Ramos (cell line): ENCODE measurements around the gene SGO1.
"Not testable (repeated sequence)": the region's sequence is repeated elsewhere in the genome, so short reads cannot be mapped to it uniquely, and the experiment has no call there.

Experiments
- in situ Hi-C: fragments of 300-500 bp; cut with MboI; formaldehyde crosslinking; loops from one replicate; pipeline ENCODE4 v1.14.3; 2022; ENCODE audit warnings: low sequenced_read_pairs; ENCODE audit not compliant: unreplicated experiment

The SGO1 gene

DNA sequence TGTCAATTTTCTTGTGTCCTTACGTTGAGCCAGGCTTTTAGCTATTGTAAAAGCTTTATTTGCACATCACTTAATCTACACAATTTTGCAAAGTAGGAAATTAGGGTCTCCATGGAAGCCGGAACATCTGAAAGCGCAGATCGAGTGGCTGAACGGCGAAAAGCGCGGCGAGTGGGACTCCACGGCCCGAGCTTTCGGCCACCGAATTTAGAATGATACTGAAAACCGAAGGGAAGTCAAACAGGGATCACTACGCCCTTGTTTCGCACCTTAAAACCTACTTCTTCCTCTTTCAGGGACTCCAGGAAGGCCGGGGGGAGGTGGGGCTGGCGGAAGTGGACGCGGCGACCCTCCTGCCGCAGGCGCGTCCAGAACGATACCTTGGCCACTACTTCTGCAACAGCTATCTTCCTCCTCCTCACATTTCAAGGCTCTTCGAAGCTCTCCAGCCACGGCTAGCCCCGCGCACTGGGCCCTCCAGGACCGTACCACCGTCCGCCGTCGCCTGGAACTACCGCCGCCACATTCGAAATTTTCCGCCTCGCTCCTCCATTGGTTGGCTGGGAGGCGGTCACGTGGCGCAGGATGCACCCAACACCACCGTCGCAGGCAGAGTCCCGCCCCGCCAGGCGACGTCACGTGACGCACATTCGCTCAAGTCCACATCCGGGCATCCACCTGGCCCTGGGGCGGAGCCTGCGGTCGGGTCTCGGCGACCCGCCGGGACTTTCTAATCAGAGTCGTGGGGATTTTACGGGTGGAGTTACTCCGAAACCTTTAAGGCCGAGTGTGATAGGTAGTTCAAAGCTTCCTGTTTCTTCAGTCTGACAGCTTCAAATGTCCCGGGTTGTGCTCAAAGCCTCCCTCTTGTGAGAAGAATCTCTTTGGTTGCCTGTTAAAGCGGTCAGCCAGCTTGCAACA lies at the start of gene SGO1:
SGO1 (minus strand) TSS at position 528 of the 921 bp plus-strand sequence. CDS start 2,179 bp downstream, outside the sequence.
- in situ Hi-C loops: loop anchor here (10.0 kb wide), 1 partner anchor 141 kb away; the partner anchor contains the start of gene KAT2B

DNA sequence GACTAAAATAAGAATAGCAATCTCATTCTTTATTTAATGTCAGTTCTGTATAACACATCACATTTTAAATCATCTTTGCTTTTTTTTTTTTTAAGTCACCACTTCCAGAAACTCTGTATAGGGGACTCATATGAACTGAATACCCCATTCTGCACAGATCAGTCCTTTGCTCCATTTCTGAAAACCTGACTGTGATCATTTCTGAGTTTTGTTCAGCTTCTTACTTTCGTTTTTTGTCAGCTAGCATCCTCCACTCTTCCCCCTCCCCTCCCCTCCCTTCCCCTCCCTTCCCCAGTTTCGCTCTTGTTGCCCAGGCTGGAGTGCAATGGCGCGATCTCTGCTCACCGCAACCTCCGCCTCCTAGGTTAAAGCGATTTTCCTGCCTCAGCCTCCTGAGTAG lies 49.8 kb upstream of the SGO1 start:
- in situ Hi-C loops: no loop called here

- in situ Hi-C loops: no loop called here
Observed at GRCh38 chr3:20232906-20233780, 47.1 kb upstream of the SGO1 start.

- in situ Hi-C loops: no loop called here
Observed at GRCh38 chr3:20230954-20231353, 44.9 kb upstream of the SGO1 start.

GRCh38 chr3:20225769-20226168 lies 39.8 kb upstream of the SGO1 start:
- in situ Hi-C loops: no loop called here

DNA sequence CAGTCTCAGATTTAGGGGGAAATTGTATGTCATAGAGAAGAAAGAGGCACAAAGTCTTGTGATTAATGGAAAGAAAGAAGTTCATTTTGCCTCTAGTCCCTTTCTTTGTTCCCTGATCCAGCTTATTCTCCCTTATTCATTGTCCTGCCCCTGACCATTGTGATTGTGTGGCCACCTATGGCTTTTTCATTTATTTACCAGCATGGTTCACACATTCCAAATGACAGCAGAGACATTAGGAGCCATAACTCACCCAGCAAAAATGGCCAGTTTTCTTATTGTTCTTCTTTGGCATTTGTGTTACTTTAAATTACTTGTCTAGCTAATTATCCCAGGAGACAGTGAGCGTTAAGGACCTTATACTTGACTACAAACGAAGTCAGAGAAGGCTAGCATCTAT lies 36.3 kb upstream of the SGO1 start:
- in situ Hi-C loops: no loop called here

GRCh38 chr3:20218215-20218614 lies 32.2 kb upstream of the SGO1 start:
- in situ Hi-C loops: no loop called here

- in situ Hi-C loops: no loop called here
Observed at GRCh38 chr3:20215636-20216035, 29.6 kb upstream of the SGO1 start.

GRCh38 chr3:20213491-20213890 lies 27.5 kb upstream of the SGO1 start:
- in situ Hi-C loops: not testable (repeated sequence)

DNA sequence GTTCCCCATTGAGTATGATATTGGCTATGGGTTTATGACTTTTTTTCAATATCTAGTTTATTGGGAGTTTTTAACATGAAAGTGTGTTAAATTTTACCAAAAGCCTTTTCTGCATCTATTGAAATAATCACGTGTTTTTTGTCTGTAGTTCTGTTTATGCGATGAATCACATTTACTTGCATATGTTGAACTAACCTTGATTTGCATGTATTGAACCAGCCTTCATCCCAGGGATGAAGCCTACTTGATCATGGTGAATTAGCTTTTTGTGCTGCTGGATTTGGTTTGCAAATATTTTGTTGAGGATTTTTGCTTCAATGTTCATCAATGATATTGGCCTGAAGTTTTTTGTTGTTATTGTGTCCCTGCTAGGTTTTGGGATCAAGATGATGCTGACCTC lies 21.9 kb upstream of the SGO1 start:
- in situ Hi-C loops: not testable (repeated sequence)

- in situ Hi-C loops: not testable (repeated sequence)
Observed at GRCh38 chr3:20205898-20206297, 19.9 kb upstream of the SGO1 start.

DNA sequence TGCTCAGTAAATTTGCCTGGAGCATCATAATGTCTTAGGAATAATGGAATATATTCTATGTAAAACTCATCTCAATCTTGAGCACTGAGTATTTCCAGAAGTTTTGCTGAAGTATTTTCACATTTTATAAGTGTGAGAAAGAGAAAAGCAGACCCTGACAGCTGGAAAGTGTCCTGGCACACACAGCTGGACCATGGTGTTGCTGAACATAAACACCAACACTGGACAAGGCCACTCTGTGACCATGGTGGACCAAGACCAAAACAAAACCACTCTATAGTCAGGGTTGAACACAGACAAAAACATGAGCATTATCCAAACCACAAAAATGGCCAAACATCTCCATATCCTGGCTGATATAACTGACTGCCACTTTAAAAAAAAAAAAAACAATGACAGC lies 15.1 kb upstream of the SGO1 start:
- in situ Hi-C loops: no loop called here

DNA sequence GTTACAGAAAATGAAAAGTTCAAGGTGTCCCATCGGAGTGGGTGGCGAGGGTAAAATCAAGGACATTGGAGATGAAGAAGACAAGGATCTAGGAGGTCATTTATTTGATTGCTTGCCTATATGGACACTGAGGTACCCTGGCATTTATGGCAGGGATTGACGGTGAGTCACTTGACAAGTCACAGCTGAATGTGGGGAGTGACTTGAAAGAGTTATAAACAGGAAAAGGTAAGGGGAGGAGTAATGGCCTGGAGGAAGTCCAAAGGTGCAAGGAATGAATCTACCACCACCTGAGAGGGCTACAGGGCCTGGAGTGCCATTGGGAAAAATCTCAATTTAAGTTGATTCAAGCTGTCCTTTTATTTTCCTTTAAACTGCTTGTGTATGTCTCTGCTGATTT lies 11.8 kb upstream of the SGO1 start:
- in situ Hi-C loops: no loop called here

DNA sequence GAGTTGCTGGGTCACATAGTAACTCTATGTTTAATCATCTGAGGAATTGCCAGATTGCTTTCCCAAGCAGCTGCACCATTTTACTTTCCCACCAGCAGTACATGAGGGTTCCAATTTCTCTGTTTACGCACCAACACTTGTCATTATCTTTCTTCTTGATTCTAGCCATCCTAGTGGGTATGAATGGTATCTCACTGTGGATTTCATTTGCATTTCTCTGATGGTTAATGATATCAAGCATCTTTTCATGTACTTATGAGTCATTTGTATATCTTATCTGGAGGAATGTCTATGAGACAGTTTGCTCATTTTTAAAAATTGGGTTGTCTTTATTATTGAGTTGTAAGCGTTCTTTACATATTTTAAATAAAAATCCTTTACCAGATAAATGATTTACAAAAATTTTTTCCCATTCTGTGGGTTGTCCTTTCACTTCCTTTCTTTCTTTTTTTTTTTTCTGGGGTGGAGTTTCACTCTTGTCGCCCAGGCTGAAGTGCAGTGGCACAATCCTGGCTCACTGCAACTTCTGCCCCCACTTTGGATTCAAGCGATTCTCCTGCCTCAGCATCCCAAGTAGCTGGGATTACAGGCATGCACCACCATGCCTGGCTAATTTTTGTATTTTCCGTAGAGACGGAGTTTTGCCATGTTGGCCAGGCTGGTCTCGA lies 8.9 kb upstream of the SGO1 start:
- in situ Hi-C loops: no loop called here

DNA sequence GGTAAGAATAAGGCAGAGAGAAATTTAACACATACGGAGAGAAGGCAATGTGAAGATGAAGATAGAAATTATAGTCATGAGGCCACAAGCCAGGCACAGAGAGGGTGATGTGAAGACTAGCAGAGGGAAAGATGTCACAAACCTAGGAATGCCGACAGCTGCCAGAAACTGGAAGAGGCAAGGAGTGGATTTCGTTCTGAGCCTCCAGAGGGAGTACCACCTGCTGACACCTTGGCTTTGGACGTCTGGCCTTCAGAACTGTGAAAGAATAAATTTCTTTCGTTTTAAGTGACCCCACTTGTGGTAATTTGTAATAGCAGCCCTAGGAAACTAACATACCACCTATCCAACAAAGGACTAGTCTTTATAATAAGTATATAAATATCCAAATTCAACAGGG lies 5.0 kb upstream of the SGO1 start:
- in situ Hi-C loops: no loop called here

DNA sequence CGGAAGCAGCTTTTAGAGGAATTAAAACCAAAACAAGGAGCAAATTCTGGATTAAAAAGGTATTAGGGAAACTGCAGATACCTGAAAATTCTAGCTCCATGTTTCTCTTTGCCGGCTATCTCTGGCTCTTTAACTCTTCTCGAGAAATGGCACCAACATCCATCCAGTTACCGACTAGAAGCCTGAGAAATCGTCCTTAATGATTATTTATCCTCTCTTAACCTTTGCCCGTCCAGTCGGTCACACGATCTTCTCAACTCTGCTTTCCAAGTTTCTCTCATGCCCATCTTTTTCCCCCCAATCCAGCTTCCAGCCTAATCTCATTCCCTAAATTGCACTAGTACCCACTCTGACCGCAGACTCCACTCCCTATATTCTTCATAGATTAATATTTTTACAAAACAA lies 596 bp upstream of the SGO1 start:
- in situ Hi-C loops: loop anchor here (10.0 kb wide), 1 partner anchor 142 kb away; the partner anchor contains the start of gene KAT2B

GRCh38 chr3:20185331-20185678 lies 701 bp downstream of the SGO1 start:
- in situ Hi-C loops: loop anchor here (10.0 kb wide), 1 partner anchor 141 kb away; the partner anchor contains the start of gene KAT2B

- in situ Hi-C loops: loop anchor here (10.0 kb wide), 1 partner anchor 137 kb away; the partner anchor contains the start of gene KAT2B
Observed at GRCh38 chr3:20182206-20182605, 3.8 kb downstream of the SGO1 start.

DNA sequence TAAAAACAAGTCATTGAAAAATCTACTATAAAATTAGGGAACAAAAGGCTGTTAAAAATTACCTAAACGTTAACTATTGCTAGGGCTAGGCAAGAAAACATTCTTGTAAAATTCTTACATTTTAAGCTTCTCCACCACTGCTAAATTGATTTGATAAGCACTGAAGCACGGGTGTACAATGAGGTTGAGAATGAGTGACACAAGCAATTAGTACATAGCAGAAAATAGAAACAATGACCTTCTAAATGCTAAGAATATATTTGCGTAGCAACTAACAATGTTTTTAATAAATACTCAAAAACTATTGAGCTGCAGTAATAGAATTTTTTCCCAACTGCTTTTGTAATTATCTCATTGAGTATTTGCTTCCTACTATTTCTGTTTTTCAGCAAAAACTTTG lies 4.7 kb downstream of the SGO1 start:
- in situ Hi-C loops: loop anchor here (10.0 kb wide), 1 partner anchor 136 kb away; the partner anchor contains the start of gene KAT2B

DNA sequence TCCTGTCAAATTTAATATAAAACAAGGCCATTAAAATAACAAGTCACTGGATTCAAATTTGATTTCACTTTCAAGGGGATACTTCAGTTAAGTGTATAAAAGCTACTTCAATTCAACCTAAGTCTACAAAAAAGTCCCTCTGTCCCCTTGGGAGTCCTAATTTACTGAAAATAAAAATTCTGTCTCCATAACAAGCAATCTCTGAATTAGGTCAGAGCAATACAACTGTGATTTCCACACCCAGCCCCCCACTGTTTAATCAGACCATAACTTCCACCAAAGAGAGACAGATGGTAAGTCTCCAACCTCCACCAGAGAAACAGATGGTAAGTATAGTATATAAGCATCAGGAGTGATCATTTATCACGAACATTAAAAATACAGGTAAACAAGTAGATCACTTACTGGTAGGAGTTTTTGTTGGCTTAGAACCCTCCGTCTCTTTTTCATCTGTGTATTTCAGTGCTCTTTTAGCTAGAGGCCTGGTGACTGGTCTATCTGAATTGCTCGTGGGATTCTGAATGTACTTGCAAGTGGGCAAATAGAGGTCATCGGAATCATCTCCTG lies 12.1 kb downstream of the SGO1 start:
- in situ Hi-C loops: no loop called here
